ENCODE results near the gene CHN1. TPM values are rescaled to one million over a fixed set of nuclear protein-coding genes. Genes with fewer than 3 reads are reported as not detected.

CHN1 gene
- total RNA-seq, 4 donors from 2014 or later = 2.7 to 6.1 (median 3.4) TPM

- no peak for DNase-seq (ENCODE audit: low spot score in 2 of 2)
- TF ChIP-seq CTCF (IDR thresholded peaks at IDR 0.05) = no peak
- TF ChIP-seq POLR2A (IDR thresholded peaks at IDR 0.05) = no peak
- WGBS, 2 donors = 29 to 30% methylated on average over 9 of the region's 9 CpGs
These were observed 618 bp upstream of the CHN1 start for GRCh38 chr2:175005733-175006264.

GRCh38 chr2:175004730-175004979 is 526 bp downstream of the CHN1 start:
- 0 to 1% methylated on average over 10 to 13 of the region's 32 CpGs for WGBS, 2 donors
- peak overlapping the region; percentile 47 for H3K4me3 ChIP-seq (ENCODE audit: low read depth, poor library complexity, severe bottlenecking)
- TF ChIP-seq POLR2A (IDR thresholded peaks at IDR 0.05) = no peak
- TF ChIP-seq CTCF (IDR thresholded peaks at IDR 0.05) = no peak
- intact Hi-C loops (cut with DNase I; ENCODE audit: low total_unique reads) = no loop called here
- peak in 1 of 2 donors; percentile 84 for DNase-seq (ENCODE audit: low spot score in 2 of 2)

More at GRCh38 chr2:175005733-175006264, 618 bp upstream of the CHN1 start:
- intact Hi-C loops (cut with DNase I; ENCODE audit: low total_unique reads) = no loop called here
- no peak overlapping the region for H3K4me3 ChIP-seq (ENCODE audit: low read depth, poor library complexity, severe bottlenecking)

- TF ChIP-seq CTCF (IDR thresholded peaks at IDR 0.05) (no peak), POLR2A (IDR thresholded peaks at IDR 0.05) (no peak)
These were observed 1.1 kb downstream of the CHN1 start for GRCh38 chr2:175003875-175004729.

GRCh38 chr2:175002547-175003274 is 2.5 kb downstream of the CHN1 start:
- no peak for TF ChIP-seq CTCF (IDR thresholded peaks at IDR 0.05)
- TF ChIP-seq POLR2A (IDR thresholded peaks at IDR 0.05) = no peak
- intact Hi-C loops (cut with DNase I; ENCODE audit: low total_unique reads) = no loop called here
- no peak for DNase-seq (ENCODE audit: low spot score in 2 of 2)
- no peak overlapping the region for H3K4me3 ChIP-seq (ENCODE audit: low read depth, poor library complexity, severe bottlenecking)
- 61 to 64% methylated on average over 3 of the region's 3 CpGs for WGBS, 2 donors

More at GRCh38 chr2:175003875-175004729, 1.1 kb downstream of the CHN1 start:
- intact Hi-C loops (cut with DNase I; ENCODE audit: low total_unique reads) = no loop called here
- no peak overlapping the region for H3K4me3 ChIP-seq (ENCODE audit: low read depth, poor library complexity, severe bottlenecking)
- no peak for DNase-seq (ENCODE audit: low spot score in 2 of 2)
- 22 to 25% methylated on average over 16 of the region's 16 CpGs for WGBS, 2 donors

GRCh38 chr2:175001566-175001965 is 3.6 kb downstream of the CHN1 start:
- H3K4me3 ChIP-seq (ENCODE audit: low read depth, poor library complexity, severe bottlenecking) = no peak overlapping the region
- intact Hi-C loops (cut with DNase I; ENCODE audit: low total_unique reads) = no loop called here
- TF ChIP-seq POLR2A (IDR thresholded peaks at IDR 0.05) (no peak), CTCF (IDR thresholded peaks at IDR 0.05) (no peak)
- no peak for DNase-seq (ENCODE audit: low spot score in 2 of 2)
- 76 to 80% methylated on average over 4 of the region's 4 CpGs for WGBS, 2 donors
